Coronary artery (tissue), 2 donors: ENCODE data around the gene CFAP161.
A peak's percentile ranks its signal among the peaks of the same experiment; 100 is the strongest.

Experiments
- DNase-seq: peaks from one replicate; pipeline ENCODE4 v3.0.0-alpha.2; 2017; ENCODE audit warnings: low spot score
- H3K27ac ChIP-seq, 2 donors: fragments of 200-600 bp; sonication (generic); one replicate each; pipeline ENCODE4 v1.5.1; 2016 to 2019
- H3K4me3 ChIP-seq: fragments of 200-600 bp; sonication (generic); 2 replicates; pipeline ENCODE4 v1.5.1; 2016; ENCODE audit warnings: mild to moderate bottlenecking, moderate library complexity
- TF ChIP-seq, protein P1 (sequence below): fragments of 200-600 bp; sonication (generic); IDR thresholded peaks from one replicate; pipeline ENCODE4 v1.5.1; 2019; ENCODE audit warnings: antibody characterized with exemption

Gene CFAP161

DNA sequence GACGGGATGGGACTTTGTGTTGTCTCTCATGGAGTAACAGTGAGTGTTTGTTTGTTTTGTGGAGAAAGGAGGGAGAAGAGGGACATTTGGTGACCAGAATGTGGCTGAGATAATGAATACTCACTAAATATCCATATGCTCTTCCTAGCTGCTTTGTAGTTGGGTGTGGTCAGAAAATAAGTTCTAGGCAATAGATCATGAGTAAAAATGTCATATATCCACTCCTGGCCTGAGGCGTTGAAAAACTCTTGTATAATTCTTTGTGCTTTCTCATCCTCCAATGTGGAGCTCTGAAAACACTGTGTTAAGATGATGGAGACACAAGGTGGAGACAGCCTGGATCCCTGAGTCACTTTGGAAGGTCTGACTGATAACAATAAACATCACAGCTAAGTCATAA, 34.6 kb downstream of the CFAP161 start:
- TF ChIP-seq, protein P1, sequence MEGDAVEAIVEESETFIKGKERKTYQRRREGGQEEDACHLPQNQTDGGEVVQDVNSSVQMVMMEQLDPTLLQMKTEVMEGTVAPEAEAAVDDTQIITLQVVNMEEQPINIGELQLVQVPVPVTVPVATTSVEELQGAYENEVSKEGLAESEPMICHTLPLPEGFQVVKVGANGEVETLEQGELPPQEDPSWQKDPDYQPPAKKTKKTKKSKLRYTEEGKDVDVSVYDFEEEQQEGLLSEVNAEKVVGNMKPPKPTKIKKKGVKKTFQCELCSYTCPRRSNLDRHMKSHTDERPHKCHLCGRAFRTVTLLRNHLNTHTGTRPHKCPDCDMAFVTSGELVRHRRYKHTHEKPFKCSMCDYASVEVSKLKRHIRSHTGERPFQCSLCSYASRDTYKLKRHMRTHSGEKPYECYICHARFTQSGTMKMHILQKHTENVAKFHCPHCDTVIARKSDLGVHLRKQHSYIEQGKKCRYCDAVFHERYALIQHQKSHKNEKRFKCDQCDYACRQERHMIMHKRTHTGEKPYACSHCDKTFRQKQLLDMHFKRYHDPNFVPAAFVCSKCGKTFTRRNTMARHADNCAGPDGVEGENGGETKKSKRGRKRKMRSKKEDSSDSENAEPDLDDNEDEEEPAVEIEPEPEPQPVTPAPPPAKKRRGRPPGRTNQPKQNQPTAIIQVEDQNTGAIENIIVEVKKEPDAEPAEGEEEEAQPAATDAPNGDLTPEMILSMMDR: no peak
- no peak overlapping the region for H3K4me3 ChIP-seq
- DNase-seq: no peak
- peak overlapping the region in 1 of 2 donors; percentile 17 for H3K27ac ChIP-seq

DNA sequence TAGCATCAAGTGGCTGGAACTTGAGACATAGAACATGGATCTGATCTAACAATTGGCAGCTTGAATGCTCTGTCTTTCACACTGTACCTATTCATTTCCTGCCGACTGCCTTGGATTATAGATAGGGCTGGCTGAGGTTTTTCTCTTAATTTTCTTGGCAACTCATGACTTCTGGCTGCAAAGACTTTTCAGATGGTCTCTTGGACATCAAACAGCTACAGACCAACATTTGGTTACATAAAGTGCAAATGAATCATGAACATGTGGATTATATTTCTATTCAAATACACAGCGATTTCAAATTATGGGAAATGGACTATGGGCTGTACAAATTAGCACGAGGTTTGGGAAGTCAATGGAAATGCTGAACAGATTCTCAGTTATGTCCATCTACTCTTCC, 36.4 kb downstream of the CFAP161 start:
- DNase-seq: no peak
- TF ChIP-seq, protein P1: no peak
- no peak overlapping the region for H3K4me3 ChIP-seq
- H3K27ac ChIP-seq: peak overlapping the region in 1 of 2 donors; percentile 9

DNA sequence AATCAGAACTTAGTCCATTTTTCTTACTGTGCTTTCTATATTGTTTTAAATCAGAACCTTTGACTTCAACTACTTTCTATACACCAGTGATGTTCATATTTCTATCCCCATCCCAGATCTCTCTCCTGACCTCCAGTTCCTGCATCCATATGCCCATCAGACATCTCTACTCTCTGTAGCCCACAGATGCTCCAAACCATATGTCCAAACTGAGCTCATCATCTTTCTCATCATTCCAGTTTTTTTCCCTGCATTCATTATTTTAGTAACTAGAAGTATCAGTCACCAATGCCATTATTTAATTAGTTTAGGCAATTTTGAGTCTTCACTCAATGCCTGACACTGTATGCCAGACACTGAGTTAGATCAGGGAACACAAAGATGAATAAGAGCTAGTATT, 37.2 kb downstream of the CFAP161 start:
- TF ChIP-seq, protein P1: no peak
- H3K4me3 ChIP-seq: no peak overlapping the region
- DNase-seq: no peak
- peak overlapping the region in 1 of 2 donors; percentile 21 for H3K27ac ChIP-seq

DNA sequence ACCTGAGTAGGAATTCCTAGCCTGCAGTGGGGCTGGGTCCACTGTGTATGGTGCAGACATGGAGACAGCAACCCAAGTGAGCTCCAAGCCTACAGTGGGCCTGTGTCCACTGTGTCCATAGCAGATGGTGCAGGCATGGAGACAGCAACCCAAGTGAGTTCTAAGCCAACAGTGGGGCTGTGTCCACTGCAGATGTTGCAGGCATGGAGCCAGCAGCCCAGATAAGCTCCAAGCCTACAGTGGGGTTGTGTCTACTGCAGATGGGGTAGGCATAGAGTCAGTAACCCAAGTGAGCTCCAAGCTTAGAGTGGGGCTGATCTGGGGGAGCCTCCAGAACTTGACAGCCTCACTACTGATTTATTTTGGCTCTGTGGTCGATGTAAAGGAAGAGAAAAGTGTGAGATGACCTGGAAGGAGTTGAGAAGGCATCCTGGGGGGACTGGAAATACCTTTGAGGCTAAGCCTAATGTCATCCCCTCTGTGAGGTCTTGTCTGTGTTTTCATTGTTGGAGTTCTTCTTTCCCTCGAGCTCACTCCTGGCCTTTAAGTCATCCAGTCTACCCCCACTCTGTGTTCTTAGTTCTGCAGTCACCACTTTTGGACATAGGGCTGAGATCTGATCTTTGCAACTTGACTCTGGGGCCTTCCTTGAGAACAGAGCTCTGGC, 40.2 kb downstream of the CFAP161 start:
- H3K27ac ChIP-seq: peak overlapping the region in 1 of 2 donors; percentile 48
- no peak for DNase-seq
- TF ChIP-seq, protein P1: no peak
- H3K4me3 ChIP-seq: no peak overlapping the region

DNA sequence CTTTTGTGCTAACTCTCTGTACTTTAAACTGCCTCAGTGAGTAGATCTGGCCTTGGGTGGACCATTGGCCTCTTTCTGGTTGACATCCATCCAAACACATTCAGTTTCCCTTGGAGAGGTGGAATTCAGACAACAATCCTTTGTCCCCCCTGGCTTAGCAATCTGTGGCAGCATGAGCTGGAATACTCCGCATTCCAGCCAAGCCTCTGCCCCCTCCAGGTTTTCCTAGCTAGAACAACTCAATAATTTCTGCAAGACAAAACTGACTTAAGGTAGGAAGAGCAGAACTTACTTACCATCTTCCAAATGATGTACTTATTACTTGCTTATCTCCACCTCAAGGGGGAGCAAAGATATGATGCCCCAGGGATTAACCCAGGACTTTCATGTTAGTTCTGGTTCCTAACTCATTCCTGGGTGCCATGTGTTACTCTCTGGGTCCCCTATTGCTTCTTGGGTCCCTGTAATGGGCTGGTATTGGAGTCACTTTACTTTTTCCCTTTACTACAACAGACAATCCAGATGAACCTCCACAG, 40.8 kb downstream of the CFAP161 start:
- peak overlapping the region in 1 of 2 donors; percentile 48 for H3K27ac ChIP-seq

DNA sequence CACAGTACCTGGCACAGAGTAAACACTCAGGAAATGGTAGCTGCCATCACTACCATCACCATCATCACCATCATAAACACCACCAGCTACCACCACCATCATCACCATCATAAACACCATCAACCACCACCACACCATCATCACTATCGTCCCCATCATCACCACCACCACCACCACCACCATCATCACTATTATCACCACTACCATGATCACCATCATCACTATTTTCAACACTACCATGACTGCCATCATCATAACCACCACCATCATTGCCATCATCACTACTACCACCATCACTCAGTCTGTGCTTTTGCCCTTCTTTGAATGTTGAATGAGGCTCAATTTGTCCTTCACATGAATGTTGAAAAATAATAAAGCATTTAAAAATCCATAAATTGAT, 41.4 kb downstream of the CFAP161 start:
- Histone ChIP-seq H3K4me3 (no peak overlapping the region), H3K27ac (peak overlapping the region in 1 of 2 donors; percentile 42)
- TF ChIP-seq, protein P1: no peak
- no peak for DNase-seq

More for the DNA sequence above, 40.8 kb downstream of the CFAP161 start:
- H3K4me3 ChIP-seq: no peak overlapping the region
- no peak for DNase-seq
- TF ChIP-seq, protein P1: no peak
